HEK293 (cell line): ENCODE data around the gene CDC42BPA.

Experiments
- ZNF146 ChIP-seq: fragments of 450-650 bp; formaldehyde crosslinking; IDR thresholded peaks from 2 replicates; pipeline ENCODE4 v1.5.1; 2016; ENCODE audit warnings: missing biosample characterization, missing genetic modification characterization
- ZNF626 ChIP-seq: fragments of 450-650 bp; sonication (Bioruptor Pico); formaldehyde crosslinking; IDR thresholded peaks from 2 replicates; pipeline ENCODE4 v1.5.1; 2018; ENCODE audit warnings: missing biosample characterization, missing genetic modification characterization, inconsistent platforms
- TF ChIP-seq, protein P1 (sequence below): sonication (generic); formaldehyde crosslinking; IDR thresholded peaks from 2 replicates; pipeline ENCODE4 v1.8.1; 2022; ENCODE audit warnings: mild to moderate bottlenecking, moderate library complexity, missing genetic modification reagents
- TF ChIP-seq, protein P2 (sequence below): fragments of 450-650 bp; formaldehyde crosslinking; IDR thresholded peaks from 2 replicates; pipeline ENCODE4 v1.5.1; 2016; ENCODE audit warnings: missing biosample characterization, missing genetic modification characterization
- TF ChIP-seq, protein P3 (sequence below): fragments of 450-650 bp; formaldehyde crosslinking; IDR thresholded peaks from 2 replicates; pipeline ENCODE4 v1.5.1; 2016; ENCODE audit warnings: missing biosample characterization, missing genetic modification characterization

DNA sequence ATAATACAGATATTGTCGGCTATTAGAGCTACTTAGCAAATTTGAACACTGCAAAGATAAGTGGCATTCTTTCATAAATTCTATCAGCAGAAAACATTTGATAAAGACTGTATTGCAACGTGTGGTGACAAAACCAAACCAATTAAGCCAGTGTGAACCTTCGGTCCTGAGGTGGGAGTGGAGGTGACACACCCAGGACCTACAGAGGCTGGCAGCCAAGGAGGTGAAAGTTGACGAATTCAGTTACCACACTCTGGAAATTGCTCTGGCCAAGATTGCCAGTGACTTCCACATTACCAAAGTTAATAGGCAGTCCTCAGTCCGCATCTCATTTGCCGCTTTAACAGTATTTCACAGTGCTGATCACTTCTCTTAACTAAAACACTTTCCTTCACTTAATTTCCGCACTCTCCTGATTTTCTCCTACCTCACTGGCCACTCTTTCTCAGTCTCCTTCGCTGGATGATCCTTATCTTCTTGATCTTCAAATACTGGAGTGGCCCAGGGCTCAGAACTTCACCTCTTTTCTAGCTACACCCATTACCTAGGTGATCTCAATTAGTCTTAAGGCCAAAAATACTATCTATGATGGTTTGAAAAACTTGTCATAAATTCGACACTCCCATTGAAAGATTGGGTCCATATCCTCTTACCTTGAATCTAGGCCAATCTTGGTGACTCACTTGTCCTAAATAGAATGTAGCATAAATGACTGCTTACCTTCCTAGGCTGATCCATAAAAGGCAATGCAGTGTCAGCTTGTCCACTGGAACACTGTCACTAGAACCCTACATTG is 5.1 kb upstream of the CDC42BPA start:
- TF ChIP-seq ZNF626 (no peak), ZNF146 (tag by site-specific recombination) (no peak)
- TF ChIP-seq, protein P1, sequence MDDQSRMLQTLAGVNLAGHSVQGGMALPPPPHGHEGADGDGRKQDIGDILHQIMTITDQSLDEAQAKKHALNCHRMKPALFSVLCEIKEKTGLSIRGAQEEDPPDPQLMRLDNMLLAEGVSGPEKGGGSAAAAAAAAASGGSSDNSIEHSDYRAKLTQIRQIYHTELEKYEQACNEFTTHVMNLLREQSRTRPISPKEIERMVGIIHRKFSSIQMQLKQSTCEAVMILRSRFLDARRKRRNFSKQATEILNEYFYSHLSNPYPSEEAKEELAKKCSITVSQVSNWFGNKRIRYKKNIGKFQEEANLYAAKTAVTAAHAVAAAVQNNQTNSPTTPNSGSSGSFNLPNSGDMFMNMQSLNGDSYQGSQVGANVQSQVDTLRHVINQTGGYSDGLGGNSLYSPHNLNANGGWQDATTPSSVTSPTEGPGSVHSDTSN (CRISPR knock-in tag) = no peak
- TF ChIP-seq, protein P2, sequence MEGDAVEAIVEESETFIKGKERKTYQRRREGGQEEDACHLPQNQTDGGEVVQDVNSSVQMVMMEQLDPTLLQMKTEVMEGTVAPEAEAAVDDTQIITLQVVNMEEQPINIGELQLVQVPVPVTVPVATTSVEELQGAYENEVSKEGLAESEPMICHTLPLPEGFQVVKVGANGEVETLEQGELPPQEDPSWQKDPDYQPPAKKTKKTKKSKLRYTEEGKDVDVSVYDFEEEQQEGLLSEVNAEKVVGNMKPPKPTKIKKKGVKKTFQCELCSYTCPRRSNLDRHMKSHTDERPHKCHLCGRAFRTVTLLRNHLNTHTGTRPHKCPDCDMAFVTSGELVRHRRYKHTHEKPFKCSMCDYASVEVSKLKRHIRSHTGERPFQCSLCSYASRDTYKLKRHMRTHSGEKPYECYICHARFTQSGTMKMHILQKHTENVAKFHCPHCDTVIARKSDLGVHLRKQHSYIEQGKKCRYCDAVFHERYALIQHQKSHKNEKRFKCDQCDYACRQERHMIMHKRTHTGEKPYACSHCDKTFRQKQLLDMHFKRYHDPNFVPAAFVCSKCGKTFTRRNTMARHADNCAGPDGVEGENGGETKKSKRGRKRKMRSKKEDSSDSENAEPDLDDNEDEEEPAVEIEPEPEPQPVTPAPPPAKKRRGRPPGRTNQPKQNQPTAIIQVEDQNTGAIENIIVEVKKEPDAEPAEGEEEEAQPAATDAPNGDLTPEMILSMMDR = no peak
- TF ChIP-seq, protein P3, sequence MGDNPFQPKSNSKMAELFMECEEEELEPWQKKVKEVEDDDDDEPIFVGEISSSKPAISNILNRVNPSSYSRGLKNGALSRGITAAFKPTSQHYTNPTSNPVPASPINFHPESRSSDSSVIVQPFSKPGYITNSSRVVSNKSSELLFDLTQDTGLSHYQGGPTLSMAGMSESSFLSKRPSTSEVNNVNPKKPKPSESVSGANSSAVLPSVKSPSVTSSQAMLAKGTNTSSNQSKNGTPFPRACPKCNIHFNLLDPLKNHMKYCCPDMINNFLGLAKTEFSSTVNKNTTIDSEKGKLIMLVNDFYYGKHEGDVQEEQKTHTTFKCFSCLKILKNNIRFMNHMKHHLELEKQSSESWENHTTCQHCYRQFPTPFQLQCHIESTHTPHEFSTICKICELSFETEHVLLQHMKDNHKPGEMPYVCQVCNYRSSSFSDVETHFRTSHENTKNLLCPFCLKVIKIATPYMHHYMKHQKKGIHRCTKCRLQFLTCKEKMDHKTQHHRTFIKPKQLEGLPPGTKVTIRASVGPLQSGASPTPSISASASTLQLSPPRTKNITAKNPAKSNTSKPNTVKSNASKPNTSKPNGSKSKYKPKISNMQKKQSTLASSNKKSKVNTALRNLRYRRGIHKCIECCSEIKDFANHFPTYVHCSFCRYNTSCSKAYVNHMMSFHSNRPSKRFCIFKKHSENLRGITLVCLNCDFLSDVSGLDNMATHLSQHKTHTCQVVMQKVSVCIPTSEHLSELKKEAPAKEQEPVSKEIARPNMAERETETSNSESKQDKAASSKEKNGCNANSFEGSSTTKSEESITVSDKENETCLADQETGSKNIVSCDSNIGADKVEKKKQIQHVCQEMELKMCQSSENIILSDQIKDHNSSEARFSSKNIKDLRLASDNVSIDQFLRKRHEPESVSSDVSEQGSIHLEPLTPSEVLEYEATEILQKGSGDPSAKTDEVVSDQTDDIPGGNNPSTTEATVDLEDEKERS (tag by site-specific recombination) = no peak
